GM21515 (cell line): ENCODE data around the gene CDHR5.

Experiments used
- ATAC-seq: cut with Tn5 transposase; IDR thresholded peaks from one replicate; pipeline ENCODE4 v1.9.1; 2021; ENCODE audit not compliant: unreplicated experiment

CDHR5 gene

DNA sequence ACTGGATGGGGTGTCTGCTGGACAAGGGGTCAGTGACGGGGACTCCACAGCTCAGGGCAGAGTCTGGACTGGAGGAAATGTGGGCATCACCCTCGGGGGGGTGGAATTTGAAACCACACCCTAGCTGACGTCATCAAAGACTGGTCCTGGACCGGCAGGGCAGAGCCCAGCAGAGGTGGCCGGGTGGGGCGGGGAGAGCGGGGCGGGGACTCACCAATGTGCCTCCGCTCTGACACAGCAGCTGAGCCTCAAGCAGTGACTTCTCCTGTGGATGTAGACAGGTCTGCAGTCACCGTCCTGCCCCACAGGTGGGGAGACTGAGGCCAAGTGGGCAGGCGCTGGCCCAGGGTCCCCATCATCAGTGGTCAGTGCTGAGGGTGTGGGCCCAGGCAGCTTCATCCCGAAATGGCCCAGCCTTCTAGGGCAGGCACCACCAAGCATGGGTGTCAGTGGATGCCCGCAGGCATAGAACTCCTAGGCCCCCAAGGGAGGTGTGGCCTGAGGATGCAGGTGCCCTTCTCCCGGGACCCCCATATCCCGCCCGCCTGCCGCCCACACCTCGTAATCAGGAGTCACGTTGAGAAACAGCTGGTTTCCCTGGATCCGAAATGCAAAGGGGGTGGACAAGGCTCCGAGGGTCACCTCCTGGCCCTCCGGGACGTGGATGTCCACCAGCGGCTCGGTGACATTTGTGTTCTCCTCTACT, 603 bp downstream of the CDHR5 start:
- ATAC-seq, result no peak

DNA sequence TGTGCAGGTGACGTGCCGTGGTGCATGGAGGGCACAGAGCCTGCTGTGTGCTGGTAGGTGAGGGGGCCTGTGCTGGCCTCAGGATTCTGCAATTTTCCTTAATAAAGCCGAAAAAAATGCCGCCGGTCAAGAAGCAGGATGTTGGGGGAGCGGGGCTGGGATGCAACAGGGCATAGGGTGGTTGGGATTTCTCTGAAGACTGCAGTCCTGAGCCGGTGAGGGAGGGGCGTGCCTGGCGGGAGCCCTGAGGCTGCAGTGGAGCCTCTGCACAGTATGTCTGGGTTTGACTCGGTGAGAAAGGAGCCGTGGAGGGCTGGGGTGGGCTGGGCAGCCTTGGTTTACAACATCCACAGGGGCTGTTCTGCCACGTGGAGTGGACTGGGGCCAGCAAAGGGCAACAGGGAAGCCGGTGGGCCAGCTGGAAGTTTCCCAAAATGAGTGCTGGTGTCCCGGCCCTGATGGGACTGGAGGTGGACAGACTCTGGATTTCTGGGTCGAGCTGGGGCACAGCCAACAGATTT, 1.3 kb downstream of the CDHR5 start:
- no peak for ATAC-seq

DNA sequence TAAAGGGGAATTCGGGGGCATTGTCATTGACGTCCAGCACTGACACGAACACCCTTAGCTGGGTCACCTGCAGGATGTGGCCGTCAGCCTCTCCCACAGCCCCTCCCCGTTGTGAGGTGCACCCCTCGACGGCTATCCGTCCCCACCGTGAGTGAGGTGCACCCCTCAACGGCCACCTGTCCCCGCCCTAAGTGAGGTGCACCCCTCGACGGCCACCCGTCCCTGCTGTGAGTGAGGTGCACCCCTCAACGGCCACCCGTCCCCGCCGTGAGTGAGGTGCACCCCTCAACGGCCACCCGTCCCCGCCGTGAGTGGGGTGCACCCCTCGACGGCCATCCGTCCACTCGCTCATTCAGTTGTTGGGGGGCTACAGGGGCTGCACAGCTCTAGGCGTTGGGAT, 2.9 kb downstream of the CDHR5 start:
- no peak for ATAC-seq

DNA sequence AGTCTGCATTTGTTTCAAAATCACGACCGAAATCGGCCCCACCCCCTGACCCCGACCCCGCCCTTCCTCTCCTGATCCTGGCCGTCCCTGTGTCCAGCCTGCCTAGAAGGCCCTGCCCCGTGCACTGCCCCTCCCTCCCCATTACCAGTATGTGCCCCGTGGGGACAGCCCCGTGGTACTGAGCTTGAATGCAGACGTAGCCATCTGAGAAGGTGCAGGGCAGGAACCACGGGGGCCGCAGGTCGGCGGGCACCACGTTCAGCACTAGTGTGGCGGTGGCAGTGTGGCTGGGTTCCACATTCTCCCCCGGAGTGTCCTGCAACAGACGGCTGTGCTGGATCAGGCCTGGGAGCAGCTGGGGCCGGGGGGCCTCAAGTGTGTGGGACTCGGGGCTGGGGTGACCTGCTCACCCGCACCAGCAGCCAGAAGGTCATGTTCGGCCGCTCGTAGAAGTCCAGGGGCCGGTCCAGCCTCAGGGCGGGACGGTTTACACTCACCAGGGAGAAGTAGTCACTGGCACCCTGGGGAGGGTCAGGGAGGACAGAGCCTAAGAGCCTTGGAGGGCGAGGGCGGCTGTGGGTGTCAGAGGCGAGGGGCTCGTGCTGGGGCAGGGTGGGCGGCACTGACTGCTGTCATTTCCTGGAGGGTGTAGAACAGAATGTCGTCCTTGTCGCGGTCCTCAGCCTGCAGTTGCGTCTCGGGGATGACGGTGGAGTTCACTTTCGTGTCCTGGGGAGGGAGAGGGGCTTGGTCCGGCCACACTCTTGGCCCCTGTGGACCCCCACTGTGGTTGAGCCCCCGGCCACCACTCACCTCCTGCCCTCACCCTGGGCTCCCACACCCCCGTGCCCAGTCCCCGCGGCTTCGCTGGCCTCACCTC, 3.6 kb downstream of the CDHR5 start:
- ATAC-seq, result no peak

DNA sequence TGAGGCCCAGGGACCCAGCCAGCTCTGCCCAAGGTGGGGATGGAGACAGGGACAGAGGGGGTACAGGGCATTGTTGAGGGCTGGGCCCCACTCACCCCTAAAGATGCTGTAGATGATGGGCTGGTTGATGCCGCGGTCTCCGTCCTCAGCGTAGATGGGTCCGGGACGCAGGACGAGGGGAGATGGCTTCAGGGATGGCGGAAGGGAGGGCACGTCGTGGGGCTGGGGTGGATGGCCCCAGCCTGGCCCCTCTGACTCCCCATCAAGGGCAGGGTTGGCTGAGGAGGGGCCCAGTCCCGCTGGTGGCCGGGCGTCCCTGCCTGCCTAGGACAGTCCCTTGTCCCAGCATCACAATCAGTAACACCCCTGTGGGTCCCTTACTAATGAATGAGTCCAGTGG, 4.6 kb downstream of the CDHR5 start:
- no peak for ATAC-seq

DNA sequence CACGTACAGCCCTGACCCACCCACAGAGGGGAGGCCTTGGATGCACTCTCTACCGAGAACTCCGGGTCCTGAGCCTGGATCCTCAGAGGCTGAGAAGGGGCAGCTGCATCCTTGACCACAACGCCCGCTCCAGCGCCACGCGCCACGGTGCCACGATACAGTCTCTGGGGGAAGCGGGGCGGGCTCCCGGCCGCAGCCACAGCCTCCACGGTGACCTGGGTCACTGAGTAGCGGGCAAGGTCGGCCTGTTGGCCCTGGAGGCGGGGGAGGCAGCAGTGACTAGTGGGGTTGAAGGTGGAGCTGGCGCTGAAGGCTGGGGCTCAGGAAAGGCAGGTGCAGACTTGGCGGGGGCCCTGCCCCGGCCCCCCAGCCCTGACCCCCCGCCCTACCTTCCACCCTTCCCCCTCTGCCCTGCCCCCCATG, 5.1 kb downstream of the CDHR5 start:
- ATAC-seq, result no peak

GRCh38 chr11:618856-619627, 5.7 kb downstream of the CDHR5 start:
- ATAC-seq, result no peak

GRCh38 chr11:617912-618682, 6.7 kb downstream of the CDHR5 start:
- no peak for ATAC-seq

GRCh38 chr11:617199-617911, 7.4 kb downstream of the CDHR5 start:
- ATAC-seq, result no peak

DNA sequence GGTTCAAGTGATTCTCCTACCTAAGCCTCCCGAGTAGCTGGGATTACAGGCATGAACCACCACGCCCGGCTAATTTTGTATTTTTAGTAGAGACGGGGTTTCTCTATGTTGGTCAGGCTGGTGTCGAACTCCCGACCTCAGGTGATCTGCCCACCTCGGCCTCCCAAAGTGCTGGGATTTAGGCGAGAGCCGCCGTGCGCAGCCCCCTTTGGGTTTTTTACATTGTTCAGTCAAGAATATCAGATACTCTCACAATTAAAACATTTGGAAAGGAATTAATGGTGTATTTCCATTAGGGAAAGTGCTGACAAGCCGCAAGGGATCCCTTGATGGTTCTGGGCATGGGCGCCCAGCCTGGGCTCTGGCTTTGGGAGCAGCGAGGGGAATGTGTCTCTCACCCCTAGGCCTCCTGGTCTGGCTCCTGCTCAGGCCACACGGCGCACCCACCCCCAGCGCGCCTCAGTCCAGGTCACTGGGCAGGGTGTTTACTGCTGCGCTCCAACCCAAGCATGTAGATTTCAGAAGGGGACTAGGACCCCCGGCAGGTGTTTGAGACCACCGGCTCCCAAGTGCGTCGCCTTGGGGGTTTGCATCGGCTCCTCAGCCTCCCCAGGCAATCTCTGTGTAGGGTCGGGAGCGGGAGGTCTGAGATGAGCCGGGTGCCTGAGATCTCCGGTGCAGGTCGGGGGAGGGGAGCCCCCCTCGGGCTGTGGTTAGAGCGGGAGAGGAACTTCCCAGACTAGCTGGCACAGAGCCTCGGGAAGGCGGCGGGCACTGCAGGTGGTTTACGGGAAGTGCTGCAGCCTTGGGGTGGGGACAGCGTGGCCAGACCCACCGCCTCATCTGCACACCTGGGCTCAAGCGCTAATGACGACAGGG, 8.2 kb downstream of the CDHR5 start:
- ATAC-seq, result no peak

GRCh38 chr11:615504-616319, 9.0 kb downstream of the CDHR5 start, which contains the start of gene IRF7:
TSS of gene IRF7 (minus strand) at chr11:615950. CDS start at chr11:615364, 586 bp downstream.
- ATAC-seq, result peak; percentile 78

DNA sequence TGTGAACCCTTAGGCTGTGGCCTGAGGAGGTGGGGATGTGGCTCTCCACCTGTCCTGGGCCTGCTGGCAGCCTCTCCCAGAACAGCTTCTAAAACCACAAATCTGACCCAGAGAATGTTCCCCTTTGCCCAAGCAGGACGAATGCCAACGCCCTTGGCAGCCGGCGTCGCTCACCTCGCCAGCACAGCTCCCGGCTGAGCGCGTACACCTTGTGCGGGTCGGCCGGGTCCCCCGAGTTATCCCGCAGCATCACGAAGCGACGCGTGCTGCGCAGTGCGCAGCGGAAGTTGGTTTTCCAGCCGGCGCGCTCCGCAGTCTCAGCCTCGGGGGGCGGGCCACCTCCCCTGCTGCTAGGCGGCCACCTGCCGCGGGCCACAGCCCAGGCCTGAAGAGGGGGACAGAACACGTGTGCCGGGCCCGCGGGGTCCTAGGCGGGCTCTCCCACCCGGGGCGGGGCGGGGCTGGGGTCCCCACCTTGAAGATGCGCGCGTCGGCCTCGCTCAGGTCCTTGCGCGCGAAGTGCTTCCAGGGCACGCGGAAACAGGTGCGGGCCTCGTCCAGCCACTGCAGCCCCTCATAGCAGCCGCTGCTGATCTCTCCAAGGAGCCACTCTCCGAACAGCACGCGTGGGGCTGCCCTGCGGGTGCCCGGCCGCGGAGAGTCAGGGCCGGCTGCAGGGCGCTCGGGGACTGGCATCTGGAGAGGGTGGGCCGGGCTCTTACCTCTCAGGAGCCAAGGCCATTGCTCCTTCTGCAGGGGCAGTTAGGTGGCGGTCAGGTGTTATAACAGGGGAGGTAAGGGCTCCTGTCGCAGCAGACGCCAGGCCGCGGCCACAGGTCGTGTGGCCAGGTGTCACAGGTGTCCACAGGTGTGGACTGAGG, 9.9 kb downstream of the CDHR5 start:
- no peak for ATAC-seq

DNA sequence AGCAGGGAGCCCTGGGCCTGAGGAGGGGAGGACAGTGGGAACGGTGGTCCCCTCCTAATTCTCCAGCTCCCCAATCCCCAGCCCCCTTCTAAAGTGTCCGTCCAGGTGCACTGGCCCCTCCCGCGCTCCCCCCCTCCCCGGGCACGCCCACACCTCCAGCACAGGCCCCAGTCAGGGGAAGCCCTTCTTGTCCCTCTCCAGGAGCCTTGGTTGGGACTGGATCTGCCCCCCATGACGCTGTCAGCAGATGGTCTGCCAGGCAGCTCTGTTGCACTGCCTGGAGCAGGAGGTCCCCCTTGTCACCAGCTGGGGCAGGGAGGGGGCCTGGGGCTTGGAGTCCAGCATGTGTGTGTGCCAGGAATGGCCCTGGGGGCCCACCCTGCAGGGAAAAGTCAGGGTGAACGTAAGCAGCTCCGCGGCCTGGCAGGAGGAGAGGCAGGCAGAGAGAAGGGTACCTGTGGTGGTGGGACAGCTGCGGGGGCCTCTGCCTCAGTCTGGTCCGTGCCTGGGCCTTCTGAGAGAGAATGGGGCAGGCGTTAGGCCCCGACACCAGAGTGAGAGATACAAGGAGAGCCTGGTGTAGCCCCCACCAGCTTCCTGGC, 10.6 kb downstream of the CDHR5 start:
- ATAC-seq, result no peak

GRCh38 chr11:613369-613968, 11.3 kb downstream of the CDHR5 start:
- no peak for ATAC-seq

GRCh38 chr11:612961-613300, 11.8 kb downstream of the CDHR5 start:
- ATAC-seq, result no peak

GRCh38 chr11:612201-612960, 12.4 kb downstream of the CDHR5 start:
- ATAC-seq, result no peak
